ENCODE results near the gene GAS2L2.

GAS2L2 gene

GRCh38 chr17:35752945-35753764, at the start of gene GAS2L2:
TSS of gene GAS2L2 (minus strand) at chr17:35753239. CDS start at chr17:35752850, 389 bp downstream.
- DNase-seq: no peak

DNA sequence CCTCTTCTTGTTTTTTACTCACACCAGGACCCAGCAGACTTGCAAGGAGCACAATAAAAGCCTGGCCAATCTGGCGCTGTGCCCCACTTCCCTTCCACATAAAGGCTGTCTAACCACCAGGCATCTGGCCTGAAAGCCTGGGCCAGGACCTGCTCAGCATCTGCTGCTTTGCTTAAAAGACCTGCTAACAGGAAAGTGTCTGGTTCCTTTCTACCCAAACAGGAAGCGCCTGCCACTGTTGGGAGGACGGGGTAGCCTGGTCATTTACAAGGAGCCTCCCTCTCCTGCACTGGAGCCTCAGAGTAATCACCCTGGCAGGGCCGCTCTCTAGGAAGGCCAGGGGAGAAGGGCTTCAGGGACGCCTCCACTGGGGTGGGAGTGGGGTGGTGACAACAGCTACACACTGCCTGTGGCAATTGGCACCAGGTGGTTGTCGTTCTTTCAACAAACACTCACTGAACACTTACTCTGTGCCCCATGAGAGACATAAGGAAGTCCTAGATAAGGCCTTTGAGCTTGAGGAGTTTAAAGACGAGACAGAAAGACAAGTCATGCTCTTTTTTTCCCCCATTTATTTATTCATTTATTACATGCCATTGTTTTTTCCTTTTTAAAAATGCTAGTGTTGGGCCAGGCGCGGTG, 48.7 kb upstream of the GAS2L2 start:
- DNase-seq: peak; percentile 97

- peak; percentile 69 for DNase-seq
Observed at GRCh38 chr17:35799942-35800341, 46.9 kb upstream of the GAS2L2 start.

DNA sequence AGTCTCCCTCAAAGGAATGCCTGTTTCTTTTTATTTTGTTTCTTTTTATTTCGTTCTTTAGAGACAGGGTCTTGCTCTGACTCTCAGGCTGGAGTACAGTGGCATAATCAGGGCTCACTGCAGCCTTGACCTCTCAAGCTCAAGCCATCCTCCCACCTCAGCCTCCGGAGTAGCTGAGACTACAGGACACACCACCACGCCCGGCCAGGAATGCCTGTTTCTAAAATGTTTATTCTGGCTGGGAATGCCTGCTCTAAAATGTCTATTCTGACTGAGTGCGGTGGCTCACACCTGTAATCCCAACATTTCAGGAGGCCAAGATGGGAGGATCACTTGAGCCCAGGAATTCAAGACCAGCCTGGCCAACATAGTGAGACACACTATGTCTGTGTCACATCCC, 44.9 kb upstream of the GAS2L2 start:
- no peak for DNase-seq

GRCh38 chr17:35797370-35797769, 44.3 kb upstream of the GAS2L2 start:
- peak; percentile 55 for DNase-seq

DNA sequence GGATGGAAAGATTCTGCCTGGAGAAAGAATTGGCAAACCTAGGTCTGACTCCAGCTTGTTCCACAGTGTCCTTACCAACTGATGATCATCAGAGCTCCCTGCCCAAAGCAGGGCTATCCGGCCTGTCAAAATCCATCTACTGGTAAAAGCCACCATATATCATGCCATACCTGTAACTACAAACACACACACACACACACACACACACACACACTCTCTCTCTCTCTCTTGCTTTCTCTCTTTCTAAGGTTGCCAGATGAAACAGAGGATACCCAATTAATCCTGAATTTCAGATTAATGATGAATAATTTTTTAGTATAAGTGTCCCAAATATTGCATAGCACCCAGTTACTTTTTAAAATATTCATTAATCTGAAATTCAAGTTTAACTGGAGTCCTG, 43.9 kb upstream of the GAS2L2 start:
- DNase-seq: no peak

DNA sequence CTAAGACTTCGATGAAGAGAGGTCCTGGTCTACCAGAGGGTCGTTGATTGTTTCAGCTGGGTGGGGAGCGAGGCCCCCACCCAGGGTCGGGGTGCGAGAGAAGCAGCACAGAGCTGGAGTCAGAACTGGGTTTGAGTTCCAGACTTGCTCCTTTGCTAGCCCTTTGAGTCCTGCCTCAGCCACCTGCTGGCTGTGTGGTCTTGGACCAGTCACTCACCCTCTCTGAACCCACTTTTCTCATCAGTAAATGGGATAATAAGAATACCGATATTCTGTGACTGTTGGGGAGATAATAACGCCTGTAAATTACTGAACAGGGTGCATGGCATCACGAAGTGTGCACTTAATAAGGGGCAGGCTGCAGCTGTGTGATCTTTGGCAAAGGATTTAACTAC, 42.8 kb upstream of the GAS2L2 start:
- no peak for DNase-seq

- peak; percentile 84 for DNase-seq
Observed at GRCh38 chr17:35795007-35795870, 42.2 kb upstream of the GAS2L2 start, which contains the start of gene MMP28. TSS of gene MMP28 (minus strand) at chr17:35795641. CDS start at chr17:35795377, 264 bp downstream.

DNA sequence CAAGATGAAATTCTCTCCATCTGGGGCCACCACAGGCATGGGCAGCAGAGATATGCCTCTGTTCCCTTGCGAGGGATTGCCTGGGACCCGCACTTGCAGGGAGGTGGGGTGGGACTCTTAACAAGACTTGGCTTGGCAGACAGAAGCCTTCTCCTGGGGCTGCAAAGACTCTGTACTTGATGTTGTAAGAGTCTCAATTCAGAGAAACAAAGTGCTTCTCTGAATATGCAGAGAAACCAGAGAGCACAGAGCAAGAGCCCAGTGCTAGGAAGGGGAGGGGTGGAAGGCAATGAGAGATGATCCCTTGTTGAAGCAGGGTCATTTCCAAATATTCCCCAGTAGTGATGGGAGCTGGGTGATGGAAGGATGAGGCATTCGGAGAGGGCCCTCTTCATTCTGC, 40.2 kb upstream of the GAS2L2 start:
- peak; percentile 51 for DNase-seq

DNA sequence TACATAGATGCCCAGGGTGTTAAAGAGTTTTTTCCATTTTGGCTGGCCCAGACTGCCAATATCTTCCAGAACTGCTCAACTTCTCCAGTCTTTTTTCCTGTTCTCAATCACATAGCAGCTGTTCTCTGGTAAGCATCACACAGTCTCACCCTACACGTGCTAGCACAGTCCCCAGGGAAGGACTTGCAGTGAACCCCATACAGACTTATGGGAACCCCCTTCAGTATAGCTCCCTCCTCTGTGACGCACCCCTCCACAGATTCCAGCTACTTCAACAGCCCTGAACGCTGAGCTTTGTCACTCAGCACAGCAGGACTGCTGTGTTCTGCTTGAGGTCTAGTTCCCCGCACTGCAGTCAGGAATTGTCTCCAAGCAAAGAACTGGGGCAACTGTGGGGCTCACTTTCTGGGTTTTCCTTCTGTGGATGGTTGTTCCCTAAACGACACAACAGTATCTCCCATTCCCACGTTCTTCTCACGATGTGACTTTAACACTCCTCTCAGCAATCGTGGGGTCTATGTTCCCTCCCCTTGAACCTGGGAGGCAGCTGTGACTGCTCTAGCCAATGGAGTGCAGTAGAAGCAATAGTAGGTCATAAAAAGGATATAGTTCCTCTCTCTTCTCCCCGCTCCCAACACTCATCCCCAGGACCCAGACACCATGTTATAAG, 38.8 kb upstream of the GAS2L2 start:
- peak; percentile 51 for DNase-seq

GRCh38 chr17:35790841-35791240, 37.8 kb upstream of the GAS2L2 start:
- DNase-seq: peak; percentile 60

DNA sequence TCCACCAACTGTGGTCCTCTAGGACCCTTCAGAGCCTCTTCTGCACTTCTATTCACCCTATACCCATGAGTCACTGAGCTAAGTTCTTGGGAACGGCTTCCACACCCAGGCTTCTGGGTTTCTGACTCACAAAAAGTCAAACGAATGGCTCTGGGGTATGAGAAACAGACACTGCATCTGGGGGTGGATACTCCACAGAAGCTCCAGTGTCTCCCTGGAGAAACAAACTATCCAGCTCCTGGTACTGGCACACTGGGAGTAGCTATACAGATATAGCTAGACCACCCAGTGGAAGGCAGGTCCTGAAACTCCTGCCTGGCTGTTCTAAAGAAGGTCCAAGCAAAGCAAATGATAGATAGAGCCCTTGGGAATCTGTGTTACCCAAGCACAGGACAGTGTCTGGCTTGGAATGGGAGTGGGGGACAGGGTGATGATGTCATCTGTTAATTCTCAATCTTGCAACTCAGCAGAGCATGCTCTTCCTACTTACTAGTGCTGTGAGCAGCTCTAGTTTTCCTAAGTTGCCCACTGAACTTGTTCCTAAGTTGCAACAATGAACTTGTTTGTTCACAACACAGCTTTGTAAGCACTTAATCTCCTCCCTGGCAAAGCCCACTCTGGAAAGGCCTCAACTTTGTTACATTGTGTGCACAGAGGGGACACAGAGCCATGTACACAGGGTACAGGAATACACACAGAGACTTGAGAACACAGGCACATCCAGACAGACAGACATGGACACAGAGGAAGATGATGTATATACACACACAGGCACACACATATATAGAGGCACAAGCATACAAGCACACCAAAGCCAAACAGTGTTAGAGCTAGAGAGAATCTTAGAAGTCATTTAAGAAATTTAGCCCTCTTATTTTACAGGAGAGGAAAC, 35.7 kb upstream of the GAS2L2 start:
- DNase-seq: peak; percentile 97

- peak; percentile 98 for DNase-seq
Observed at GRCh38 chr17:35786941-35787432, 33.9 kb upstream of the GAS2L2 start.

DNA sequence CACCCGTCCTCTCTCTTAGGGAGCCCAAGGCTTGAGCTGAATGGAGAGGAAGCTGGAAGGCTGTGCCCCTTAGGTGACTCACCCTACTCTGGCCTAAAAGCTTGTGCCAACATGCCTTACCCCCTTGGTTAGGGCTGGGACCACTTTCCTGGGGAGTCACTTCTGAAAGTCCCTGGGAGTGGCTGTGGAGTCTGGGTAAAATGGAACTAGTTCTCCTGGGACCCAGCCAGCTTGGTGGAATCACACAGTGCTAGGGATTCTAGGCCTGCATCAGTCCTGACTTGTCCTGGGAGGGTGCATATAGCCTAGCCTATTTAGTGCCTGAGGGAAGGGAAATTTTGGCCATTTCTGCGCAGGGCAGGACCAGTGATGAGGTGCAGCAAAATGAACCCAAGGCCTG, 31.9 kb upstream of the GAS2L2 start:
- peak; percentile 52 for DNase-seq

DNA sequence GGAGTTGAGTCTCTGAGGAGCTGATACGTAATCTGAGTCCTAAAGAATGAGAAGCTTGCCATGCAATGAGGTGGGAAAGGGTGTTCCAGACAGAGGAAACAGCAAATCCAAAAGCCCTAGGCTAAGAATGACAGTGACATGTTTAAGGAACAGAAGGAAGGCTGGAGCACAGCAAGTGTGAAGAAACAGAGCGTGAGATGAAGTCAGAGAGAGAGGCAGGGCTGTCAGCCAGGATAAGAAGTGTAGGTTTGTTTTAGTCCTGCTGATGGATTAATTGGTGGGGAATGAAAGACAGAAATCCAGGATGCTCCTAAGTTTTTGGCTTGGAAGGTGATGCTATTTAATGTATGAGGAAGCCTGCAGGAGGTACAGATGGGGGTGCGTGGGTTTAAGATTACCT, 27.9 kb upstream of the GAS2L2 start:
- peak; percentile 74 for DNase-seq

DNA sequence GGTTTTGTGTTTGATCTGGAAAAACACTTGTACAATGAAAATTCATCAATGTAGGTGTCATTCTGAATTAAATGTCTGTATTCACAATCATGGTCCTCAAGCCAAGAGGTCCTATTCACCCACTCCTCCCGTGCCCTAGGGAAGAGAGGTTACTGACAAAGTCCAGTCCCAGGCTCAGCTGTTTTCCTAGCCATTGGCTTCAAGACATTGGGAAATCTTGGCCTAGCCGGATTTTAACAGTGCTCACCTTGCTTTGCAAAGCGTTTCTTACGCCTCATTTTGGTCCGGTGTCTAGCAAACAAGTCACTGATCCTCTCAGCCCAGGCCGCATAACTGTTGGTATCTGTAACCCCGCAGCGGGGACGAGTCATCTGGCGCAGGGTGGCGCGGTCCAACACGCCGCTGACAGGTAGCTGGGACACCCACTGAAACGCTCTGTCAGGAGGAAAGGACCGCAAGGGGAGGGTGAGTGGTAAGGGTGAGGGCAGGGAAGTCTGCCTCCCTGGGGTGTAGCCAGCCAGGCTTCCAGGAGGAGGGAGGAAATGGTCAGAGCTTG, 25.7 kb upstream of the GAS2L2 start:
- peak; percentile 60 for DNase-seq

- DNase-seq: no peak
Observed at GRCh38 chr17:35775583-35775982, 22.5 kb upstream of the GAS2L2 start.

DNA sequence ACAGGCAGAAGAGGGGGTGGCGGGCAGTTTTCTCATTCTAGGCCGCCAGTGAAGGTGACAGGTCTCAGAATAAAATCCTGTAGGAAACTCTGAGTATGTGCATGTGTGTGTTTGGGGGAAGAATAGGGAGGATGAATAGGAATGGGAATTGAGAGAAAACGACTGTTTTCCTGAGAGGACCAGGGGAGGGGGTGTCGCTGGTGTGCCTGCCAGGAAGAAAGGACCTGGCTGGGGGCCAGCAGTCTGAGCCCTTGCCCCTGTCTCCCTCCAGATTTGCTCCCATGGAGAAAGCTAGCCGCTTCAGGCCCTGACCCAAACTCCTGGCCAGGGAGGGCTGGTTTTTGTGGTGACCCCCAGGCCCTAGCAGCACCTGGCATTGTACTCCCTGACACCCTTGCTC, 22.0 kb upstream of the GAS2L2 start:
- no peak for DNase-seq

DNA sequence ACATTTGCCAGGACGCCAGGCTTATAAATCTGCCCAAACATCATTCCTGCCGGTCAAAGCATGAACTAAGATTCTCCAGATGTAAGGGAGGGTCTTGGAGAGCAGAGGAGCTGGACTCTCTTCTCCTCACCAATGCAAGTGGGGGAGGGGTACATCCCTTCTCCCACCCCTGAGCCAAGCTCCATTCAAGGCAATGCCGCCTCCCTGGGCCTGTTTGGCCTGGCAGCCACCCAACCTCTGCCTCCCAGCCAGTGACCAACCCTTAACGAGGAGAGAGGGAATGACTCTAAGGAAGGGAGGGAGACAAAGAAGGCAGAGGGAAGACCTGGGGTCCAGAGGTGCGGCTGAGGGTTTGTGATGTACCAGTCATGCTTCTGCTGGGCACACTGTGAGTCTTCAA, 21.5 kb upstream of the GAS2L2 start:
- DNase-seq: no peak

- peak; percentile 62 for DNase-seq
Observed at GRCh38 chr17:35773679-35774425, 20.8 kb upstream of the GAS2L2 start.

Measured in islet precursor cell (in vitro differentiated cells).